MCF 10A (cell line): ENCODE results near the gene AK9. TPM values are rescaled to one million over a fixed set of nuclear protein-coding genes. Genes with fewer than 3 reads are reported as not detected.

Experiments
- BruUV-seq: library from RNA; stranded (reverse); fragments of 400-500 nt; replicated peaks from 2 replicates; lab custom pipeline; 2021; lab: Mats Ljungman, UMichigan
- CTCF ChIA-PET: fragments of 300-600 bp; sonication (Branson Sonifier 250); formaldehyde crosslinking; extraction: SDS; loops from one replicate; lab custom pipeline; 2021; ENCODE audit warnings: antibody characterized with exemption, inconsistent platforms; lab: Yijun Ruan, JAX
- POLR2A ChIA-PET: fragments of 300-600, 350-650 bp; sonication (Branson Sonifier 250); formaldehyde crosslinking; extraction: SDS; loops from one replicate; lab custom pipeline; 2020; ENCODE audit warnings: antibody characterized with exemption, inconsistent platforms; lab: Yijun Ruan, JAX
- DNase-seq: peaks from one replicate; pipeline ENCODE4 v3.0.0-alpha.2; 2018; ENCODE audit not compliant: unreplicated experiment
- H3K27ac Mint-ChIP-seq: one replicate; pipeline ENCODE4 v1.8.0; 2022; ENCODE audit warnings: mild to moderate bottlenecking, low read depth, mixed read lengths; ENCODE audit not compliant: unreplicated experiment
- H3K27me3 Mint-ChIP-seq: one replicate; pipeline ENCODE4 v1.8.0; 2022; ENCODE audit warnings: mixed read lengths; ENCODE audit not compliant: insufficient read depth, unreplicated experiment
- H3K36me3 Mint-ChIP-seq: one replicate; pipeline ENCODE4 v1.8.0; 2022; ENCODE audit warnings: mild to moderate bottlenecking, moderate library complexity, mixed read lengths; ENCODE audit not compliant: insufficient read depth, unreplicated experiment
- H3K4me1 Mint-ChIP-seq: one replicate; pipeline ENCODE4 v1.8.0; 2022; ENCODE audit warnings: mixed read lengths; ENCODE audit not compliant: insufficient read depth, unreplicated experiment
- H3K4me3 Mint-ChIP-seq: one replicate; pipeline ENCODE4 v1.8.0; 2022; ENCODE audit warnings: mild to moderate bottlenecking, moderate library complexity, mixed read lengths; ENCODE audit not compliant: unreplicated experiment
- H3K9me3 Mint-ChIP-seq: one replicate; pipeline ENCODE4 v1.8.0; 2022; ENCODE audit warnings: mixed read lengths; ENCODE audit not compliant: unreplicated experiment
- CTCF ChIP-seq: fragments of 200-600 bp; IDR thresholded peaks from one replicate; pipeline ENCODE4 v1.8.0; 2022; ENCODE audit warnings: antibody characterized with exemption, mild to moderate bottlenecking; ENCODE audit not compliant: unreplicated experiment
- intact Hi-C: fragments of 100-400 bp; cut with micrococcal nuclease; formaldehyde crosslinking; loops from 2 replicates; pipeline ENCODE4 v1.14.1; 2022
- total RNA-seq: library from RNA; stranded (reverse); gene quantifications from 2 replicates; pipeline ENCODE4 v1.2.3, GENCODE V29; 2022

Gene AK9
- total RNA-seq, 1 experiment from 2014 or later, result 4.7 TPM

GRCh38 chr6:109512271-109512817 is 178.7 kb downstream of the AK9 start:
- H3K27me3 Mint-ChIP-seq, result no peaks in the 10 kb centered on the region
- CTCF ChIA-PET, result no interaction called here
- BruUV-seq, result no TSS peak

GRCh38 chr6:109511832-109512231 is 179.2 kb downstream of the AK9 start:
- ChIA-PET POLR2A (no interaction called here), CTCF (no interaction called here)
- TF ChIP-seq CTCF, result no peak
- Mint-ChIP-seq H3K4me3 (no peak overlapping the region), H3K9me3 (no peaks in the 10 kb centered on the region), H3K36me3 (no peaks in the 10 kb centered on the region), H3K27me3 (no peaks in the 10 kb centered on the region), H3K27ac (no peak overlapping the region), H3K4me1 (peaks cover 6% of the 10 kb centered on the region)
- no TSS peak for BruUV-seq
- no peak for DNase-seq
- intact Hi-C loops, result no loop called here

More at GRCh38 chr6:109512271-109512817, 178.7 kb downstream of the AK9 start:
- Mint-ChIP-seq H3K36me3 (no peaks in the 10 kb centered on the region), H3K4me1 (peaks cover 6% of the 10 kb centered on the region), H3K27ac (no peak overlapping the region), H3K9me3 (no peaks in the 10 kb centered on the region), H3K4me3 (no peak overlapping the region)
- POLR2A ChIA-PET, result interaction anchor here (0.7 kb wide), 1 partner anchor 458 kb away, joined by 3 read pairs; no protein-coding TSS in a partner anchor
- TF ChIP-seq CTCF, result no peak
- intact Hi-C loops, result no loop called here
- DNase-seq, result no peak

- no peaks in the 10 kb centered on the region for H3K36me3 Mint-ChIP-seq
- intact Hi-C loops, result no loop called here
- TF ChIP-seq CTCF, result no peak
- no peaks in the 10 kb centered on the region for H3K9me3 Mint-ChIP-seq
- POLR2A ChIA-PET, result no interaction called here
- H3K4me1 Mint-ChIP-seq, result no peaks in the 10 kb centered on the region
- H3K4me3 Mint-ChIP-seq, result no peak overlapping the region
- H3K27ac Mint-ChIP-seq, result no peak overlapping the region
- CTCF ChIA-PET, result interaction anchor here (1.4 kb wide), 1 partner anchor 181 kb away, joined by 4 read pairs; the partner anchor contains the start of genes AK9 and FIG4
- H3K27me3 Mint-ChIP-seq, result no peaks in the 10 kb centered on the region
- no peak for DNase-seq
- BruUV-seq, result no TSS peak
Measured at GRCh38 chr6:109510358-109510757, 180.6 kb downstream of the AK9 start.

GRCh38 chr6:109508166-109508860 is 182.7 kb downstream of the AK9 start:
- POLR2A ChIA-PET, result interaction anchor here (0.6 kb wide), 1 partner anchor 249 kb away, joined by 4 read pairs; no protein-coding TSS in a partner anchor
- no TSS peak for BruUV-seq
- Mint-ChIP-seq H3K4me1 (no peaks in the 10 kb centered on the region), H3K27me3 (no peaks in the 10 kb centered on the region), H3K36me3 (no peaks in the 10 kb centered on the region), H3K4me3 (no peak overlapping the region), H3K27ac (no peak overlapping the region), H3K9me3 (no peaks in the 10 kb centered on the region)
- TF ChIP-seq CTCF, result no peak
- CTCF ChIA-PET, result interaction anchor here (0.8 to 1.9 kb wide), 3 partner anchors 12 to 545 kb away, joined by 3 to 5 read pairs (median 3); no protein-coding TSS in a partner anchor
- intact Hi-C loops, result no loop called here
- DNase-seq, result no peak
